Endothelial cell of umbilical vein (primary cell): ENCODE results near the gene TMEM41B.

Source experiments
- JUN ChIP-seq: IDR thresholded peaks from 2 replicates; pipeline ENCODE4 v1.6.1; 2011; ENCODE audit warnings: borderline replicate concordance, low read depth; ENCODE audit not compliant: insufficient read length, insufficient read depth
- MYC ChIP-seq: IDR thresholded peaks from one replicate; pipeline ENCODE4 v1.6.1; 2011; ENCODE audit warnings: mild to moderate bottlenecking, low read depth, low read length
- POLR2A ChIP-seq: IDR thresholded peaks from 2 replicates; pipeline ENCODE4 v1.6.1; 2012; ENCODE audit warnings: low read depth, mild to moderate bottlenecking, control low read depth, low read length
- TF ChIP-seq, protein P1 (sequence below), 2 donors: IDR thresholded peaks; 1 replicate in 1 of 2; 2 replicates in 1 of 2; pipeline ENCODE4 v1.5.1; 2011; ENCODE audit warnings: low read length in 2 of 2, mild to moderate bottlenecking in 2 of 2, moderate library complexity in 2 of 2, control low read depth in 1 of 2, inconsistent platforms in 1 of 2, low read depth in 1 of 2; ENCODE audit not compliant: insufficient read depth in 1 of 2; ENCODE audit errors: extremely low read depth in 1 of 2

- TF ChIP-seq, protein P1, sequence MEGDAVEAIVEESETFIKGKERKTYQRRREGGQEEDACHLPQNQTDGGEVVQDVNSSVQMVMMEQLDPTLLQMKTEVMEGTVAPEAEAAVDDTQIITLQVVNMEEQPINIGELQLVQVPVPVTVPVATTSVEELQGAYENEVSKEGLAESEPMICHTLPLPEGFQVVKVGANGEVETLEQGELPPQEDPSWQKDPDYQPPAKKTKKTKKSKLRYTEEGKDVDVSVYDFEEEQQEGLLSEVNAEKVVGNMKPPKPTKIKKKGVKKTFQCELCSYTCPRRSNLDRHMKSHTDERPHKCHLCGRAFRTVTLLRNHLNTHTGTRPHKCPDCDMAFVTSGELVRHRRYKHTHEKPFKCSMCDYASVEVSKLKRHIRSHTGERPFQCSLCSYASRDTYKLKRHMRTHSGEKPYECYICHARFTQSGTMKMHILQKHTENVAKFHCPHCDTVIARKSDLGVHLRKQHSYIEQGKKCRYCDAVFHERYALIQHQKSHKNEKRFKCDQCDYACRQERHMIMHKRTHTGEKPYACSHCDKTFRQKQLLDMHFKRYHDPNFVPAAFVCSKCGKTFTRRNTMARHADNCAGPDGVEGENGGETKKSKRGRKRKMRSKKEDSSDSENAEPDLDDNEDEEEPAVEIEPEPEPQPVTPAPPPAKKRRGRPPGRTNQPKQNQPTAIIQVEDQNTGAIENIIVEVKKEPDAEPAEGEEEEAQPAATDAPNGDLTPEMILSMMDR (IDR thresholded peaks at IDR 0.05; ENCODE audit: extremely low read depth in 1 of 2, insufficient read depth in 1 of 2, low read depth in 1 of 2, low read length in 2 of 2), result no peak
- no peak for TF ChIP-seq JUN
- no peak for TF ChIP-seq MYC
- no peak for TF ChIP-seq POLR2A
These were observed 5.7 kb upstream of the TMEM41B start for GRCh38 chr11:9320047-9320446.
